COLO668 (cell line): Measurements from ENCODE around the gene SMURF2.
"Not testable (repeated sequence)": the region's sequence is repeated elsewhere in the genome, so short reads cannot be mapped to it uniquely, and the experiment has no call there.

Experiments used
- DNase-seq: peaks from one replicate; lab custom pipeline; 2025; ENCODE audit not compliant: unreplicated experiment; lab: John Stamatoyannopoulos, UW

Gene SMURF2

GRCh38 chr17:64661976-64662773 lies at the start of gene SMURF2:
SMURF2 (minus strand) TSS chr17:64662307; CDS start chr17:64661880, 427 bp downstream.
- peak; percentile 67 for DNase-seq

- no peak for DNase-seq
Observed at GRCh38 chr17:64709481-64709880, 47.4 kb upstream of the SMURF2 start.

GRCh38 chr17:64707050-64707591 lies 45.0 kb upstream of the SMURF2 start:
- peak; percentile 1 for DNase-seq

- no peak for DNase-seq
Observed at GRCh38 chr17:64706224-64707049, 44.3 kb upstream of the SMURF2 start.

DNA sequence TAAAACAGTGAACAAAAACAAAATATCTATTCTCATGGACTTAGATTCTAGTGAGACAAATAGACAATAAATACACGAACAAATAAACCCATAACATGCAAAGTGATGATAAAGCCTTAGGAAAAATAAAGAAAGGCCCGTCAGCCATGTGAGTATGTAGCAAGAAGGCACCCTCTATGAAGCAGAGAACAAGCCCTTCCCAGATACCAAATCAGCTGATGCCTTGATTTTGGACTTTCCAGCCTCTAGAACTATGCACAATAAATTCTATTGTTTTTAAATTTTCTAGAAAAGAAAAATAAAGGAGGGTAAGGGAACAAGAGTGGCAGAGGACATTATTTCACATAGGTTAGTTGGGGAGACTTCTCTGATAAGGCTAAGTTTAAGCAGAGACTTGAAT lies 40.7 kb upstream of the SMURF2 start:
- no peak for DNase-seq

DNA sequence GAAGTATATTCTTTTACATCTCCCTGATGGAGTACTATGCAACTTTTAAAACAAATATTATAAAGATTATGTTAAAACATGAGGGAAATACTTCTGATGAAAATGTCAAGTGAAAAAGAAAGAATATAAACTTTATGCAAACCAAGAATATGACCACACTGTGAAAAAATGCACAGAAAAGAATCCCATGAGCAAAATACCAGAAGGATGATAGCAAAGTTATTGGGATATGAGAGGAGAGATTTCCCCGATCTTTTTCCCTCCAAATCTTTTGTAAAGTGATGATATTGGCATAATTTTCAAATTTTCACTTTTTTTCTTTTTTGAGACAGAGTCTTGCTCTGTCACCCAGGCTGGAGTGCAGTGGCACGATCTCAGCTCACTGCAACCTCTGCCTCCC lies 36.6 kb upstream of the SMURF2 start:
- DNase-seq, result no peak

GRCh38 chr17:64694207-64694606 lies 32.1 kb upstream of the SMURF2 start:
- DNase-seq, result no peak

DNA sequence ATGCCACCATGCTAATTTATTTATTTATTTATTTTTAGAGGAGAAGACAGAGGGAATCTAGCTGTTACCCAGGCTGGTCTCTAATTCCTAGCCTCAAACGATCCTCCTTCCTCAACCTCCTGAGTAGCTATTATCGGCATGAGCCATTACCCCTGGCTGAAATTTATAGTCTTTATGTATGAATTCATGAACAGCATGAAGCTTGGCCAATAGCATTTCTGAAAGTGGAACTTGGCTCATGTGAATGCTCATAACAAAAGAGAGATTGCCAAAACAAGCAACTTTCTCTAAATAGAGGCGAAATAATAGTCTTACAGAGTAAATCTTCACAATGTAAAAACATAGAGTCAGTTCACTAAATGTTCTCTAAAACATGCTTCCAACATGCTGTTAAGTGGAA lies 30.1 kb upstream of the SMURF2 start:
- DNase-seq, result no peak

- DNase-seq, result peak; percentile 5
Observed at GRCh38 chr17:64689106-64689505, 27.0 kb upstream of the SMURF2 start.

DNA sequence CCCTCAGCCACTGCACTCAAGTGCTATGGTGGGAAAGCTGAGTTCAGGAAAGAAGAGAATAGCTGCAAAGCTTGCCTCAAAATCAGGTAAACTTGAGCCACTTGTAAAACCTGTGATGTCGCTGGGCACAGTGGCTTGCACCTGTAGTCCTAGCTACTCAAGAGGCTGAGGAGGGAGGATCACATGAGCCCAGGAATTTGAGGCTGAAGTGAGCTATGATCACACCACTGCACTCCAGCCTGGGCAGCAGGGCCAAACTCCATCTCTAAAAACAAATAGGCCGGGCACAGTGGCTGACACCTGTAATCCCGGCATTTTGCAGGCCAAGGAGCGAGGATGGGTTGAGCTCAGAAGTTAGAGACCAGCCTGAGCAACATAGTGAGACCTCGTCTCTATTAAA lies 26.4 kb upstream of the SMURF2 start:
- no peak for DNase-seq

GRCh38 chr17:64687961-64688360 lies 25.9 kb upstream of the SMURF2 start:
- DNase-seq, result no peak

DNA sequence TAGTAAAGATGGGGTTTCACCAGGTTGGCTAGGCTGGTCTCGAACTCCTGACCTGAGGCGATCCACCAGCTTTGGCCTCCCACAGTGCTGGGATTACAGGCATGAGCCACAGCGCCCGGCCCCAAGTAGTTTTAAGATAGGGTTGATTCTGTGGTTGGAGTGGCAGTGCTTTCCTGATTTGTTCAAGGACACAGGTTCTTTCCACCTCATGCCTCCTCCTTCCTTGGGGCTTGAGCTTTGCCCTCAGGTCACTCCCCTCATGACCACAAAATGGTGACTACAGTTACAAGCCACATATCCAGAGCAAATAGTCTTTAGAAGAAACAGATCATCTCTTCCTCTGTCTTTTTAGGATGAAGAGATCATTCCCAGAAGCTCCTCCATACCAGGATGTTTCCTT lies 25.3 kb upstream of the SMURF2 start:
- DNase-seq, result no peak

DNA sequence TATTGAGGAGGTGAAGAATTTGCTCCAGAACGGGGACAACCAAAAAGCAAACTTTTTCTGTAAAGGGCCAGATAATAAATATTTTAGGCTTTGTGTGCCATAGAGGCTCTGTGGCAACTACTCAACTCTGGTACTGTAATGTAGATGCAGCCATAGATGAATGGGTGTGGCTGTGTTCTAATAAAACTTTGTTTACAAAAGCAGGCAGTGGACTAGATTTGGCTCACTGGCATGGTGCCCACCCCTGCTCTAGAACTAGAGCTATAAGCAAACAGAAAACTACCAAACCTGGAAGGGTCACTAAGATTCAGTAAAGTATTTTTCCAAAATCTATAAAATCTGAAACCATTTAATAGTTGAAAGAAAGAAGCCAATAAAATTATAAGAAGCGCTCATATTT lies 24.6 kb upstream of the SMURF2 start:
- DNase-seq, result peak; percentile 1

GRCh38 chr17:64685705-64686104 lies 23.6 kb upstream of the SMURF2 start:
- DNase-seq, result no peak

- DNase-seq, result no peak
Observed at GRCh38 chr17:64683796-64684195, 21.7 kb upstream of the SMURF2 start.

GRCh38 chr17:64682261-64683181 lies 20.4 kb upstream of the SMURF2 start:
- DNase-seq, result no peak

DNA sequence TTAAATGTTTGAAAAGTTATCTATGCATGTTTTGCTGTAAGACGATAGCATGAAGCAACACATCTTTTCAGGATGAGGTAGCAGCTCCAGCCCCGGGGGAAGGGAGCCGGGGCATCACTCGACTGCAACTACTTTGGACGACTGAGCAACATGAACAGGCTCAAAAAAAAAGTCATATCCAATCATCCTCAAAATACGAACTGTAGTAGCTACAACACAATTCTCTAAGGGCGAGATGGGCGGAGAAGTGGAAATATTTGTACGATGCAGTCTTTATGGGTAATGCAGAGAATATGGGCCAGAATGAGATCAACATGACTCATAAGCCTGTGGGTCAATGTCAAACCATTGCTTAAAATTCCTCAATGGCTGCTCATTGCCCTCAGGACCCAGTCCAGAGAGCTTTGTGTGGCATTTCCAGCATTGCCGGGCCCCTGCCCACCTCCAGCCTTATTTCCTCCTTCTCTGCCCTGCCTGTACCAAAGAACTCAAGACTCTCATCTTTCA lies 17.7 kb upstream of the SMURF2 start:
- DNase-seq, result no peak

DNA sequence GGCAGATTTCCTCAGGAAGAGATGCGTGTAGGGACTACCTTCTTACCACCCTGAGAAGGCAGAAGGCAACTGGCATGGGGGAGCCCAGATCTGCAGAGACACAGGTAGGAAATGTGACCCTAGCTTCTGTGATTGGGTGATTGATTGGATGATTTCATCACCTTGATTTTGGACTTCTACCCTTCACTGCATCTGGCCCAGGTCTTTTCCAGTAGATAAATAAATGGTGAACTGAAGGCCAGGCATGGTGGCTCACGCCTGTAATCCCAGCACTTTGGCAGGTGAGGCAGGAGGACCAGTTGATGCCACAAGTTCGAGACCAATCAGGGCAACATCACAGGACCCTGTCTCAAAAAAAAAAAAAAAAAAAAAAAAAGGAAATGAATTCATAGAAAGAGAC lies 14.7 kb upstream of the SMURF2 start:
- no peak for DNase-seq

DNA sequence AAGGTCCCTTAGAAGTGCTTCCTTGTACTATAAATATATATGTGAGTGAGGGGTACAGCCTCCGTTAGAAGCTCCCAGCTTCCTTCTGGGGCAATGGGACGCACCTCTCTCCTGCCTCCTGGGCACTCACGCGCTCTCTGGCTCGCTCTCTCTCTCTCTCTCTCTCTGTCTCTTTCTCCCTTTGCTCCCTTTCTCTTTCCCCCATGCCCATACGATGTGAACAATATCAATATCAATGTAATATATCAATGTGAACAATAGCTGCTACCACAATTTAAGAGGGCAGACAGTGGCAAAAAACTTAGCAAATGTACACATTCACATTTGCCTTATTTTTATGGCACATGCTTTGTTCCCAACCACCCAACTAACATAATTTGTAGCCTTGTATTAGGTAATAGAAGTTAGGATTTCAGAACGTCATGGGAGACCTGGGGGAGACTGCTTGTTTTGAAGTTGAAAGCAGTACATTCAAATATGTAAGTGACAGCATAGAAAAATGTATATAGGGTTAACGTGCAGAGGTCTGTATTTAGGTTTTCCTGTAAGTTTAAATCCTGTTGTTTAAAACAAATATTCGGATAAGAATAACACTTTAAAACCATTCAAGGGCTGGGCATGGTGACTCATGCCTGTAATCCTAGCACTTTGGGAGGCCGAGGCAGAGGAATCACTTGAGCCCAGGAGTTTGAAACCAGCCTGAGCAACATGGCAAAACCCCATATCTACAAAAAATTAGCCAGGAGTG lies 8.9 kb upstream of the SMURF2 start:
- DNase-seq, result not testable (repeated sequence)
